ENCODE data around the gene SPATA6. TPM values are rescaled to one million over a fixed set of nuclear protein-coding genes. Genes with fewer than 3 reads are reported as not detected.

Gene SPATA6
- total and polyA plus RNA-seq, 2 donors (not counting 1 experiment from before 2014, with no cell fraction given): 6.8 to 8.9 TPM

- no peaks in the 10 kb centered on the region for H4K20me1 ChIP-seq (ENCODE audit: control insufficient read depth, extremely low read depth, insufficient read depth, low read length)
- H3K27me3 ChIP-seq (ENCODE audit: control insufficient read depth, insufficient read depth, low read length): no peaks in the 10 kb centered on the region
- no peaks in the 10 kb centered on the region for H3K4me1 ChIP-seq (ENCODE audit: control insufficient read depth, extremely low read depth, insufficient read depth, low read length)
- H2AFZ ChIP-seq (ENCODE audit: low read length): no peak overlapping the region
- no peaks in the 10 kb centered on the region for H3K79me2 ChIP-seq (ENCODE audit: control insufficient read depth, insufficient read depth, low read length)
- DNase-seq (ENCODE audit: low read depth in 2 of 2): no peak
- H3K9ac ChIP-seq (ENCODE audit: insufficient read depth, low read length): no peak overlapping the region
- H3K4me2 ChIP-seq (ENCODE audit: extremely low read depth, insufficient read depth, low read length): no peak overlapping the region
- TF ChIP-seq EZH2 (IDR thresholded peaks at IDR 0.05; ENCODE audit: low read length, missing control alignments) (no peak), CTCF (conservative IDR thresholded peaks at IDR 0.05 in 1 of 2, IDR thresholded peaks at IDR 0.05 in 1 of 2; ENCODE audit: low read depth in 1 of 2, low read length in 2 of 2) (no peak)
- H3K36me3 ChIP-seq (ENCODE audit: control insufficient read depth, insufficient read depth, low read length): no peaks in the 10 kb centered on the region
- H3K4me3 ChIP-seq (replicated peaks in 1 of 4; ENCODE audit: control extremely low read depth in 1 of 4, insufficient read depth in 1 of 4, low read depth in 3 of 4, low read length in 4 of 4): no peak overlapping the region
- no peak overlapping the region for H3K27ac ChIP-seq (ENCODE audit: insufficient read depth, low read length)
- no peaks in the 10 kb centered on the region for H3K9me3 ChIP-seq (ENCODE audit: control insufficient read depth, insufficient read depth, low read depth, low read length)
These were observed 127.6 kb downstream of the SPATA6 start for GRCh38 chr1:48344373-48344772.

GRCh38 chr1:48341221-48341620, 130.8 kb downstream of the SPATA6 start:
- Histone ChIP-seq H3K4me3 (replicated peaks in 1 of 4; ENCODE audit: control extremely low read depth in 1 of 4, insufficient read depth in 1 of 4, low read depth in 3 of 4, low read length in 4 of 4) (no peak overlapping the region), H3K4me2 (ENCODE audit: extremely low read depth, insufficient read depth, low read length) (no peak overlapping the region), H3K9ac (ENCODE audit: insufficient read depth, low read length) (no peak overlapping the region), H3K79me2 (ENCODE audit: control insufficient read depth, insufficient read depth, low read length) (no peaks in the 10 kb centered on the region), H3K27me3 (ENCODE audit: control insufficient read depth, insufficient read depth, low read length) (no peaks in the 10 kb centered on the region), H3K4me1 (ENCODE audit: control insufficient read depth, extremely low read depth, insufficient read depth, low read length) (no peaks in the 10 kb centered on the region), H3K36me3 (ENCODE audit: control insufficient read depth, insufficient read depth, low read length) (no peaks in the 10 kb centered on the region), H4K20me1 (ENCODE audit: control insufficient read depth, extremely low read depth, insufficient read depth, low read length) (no peaks in the 10 kb centered on the region), H2AFZ (ENCODE audit: low read length) (no peak overlapping the region), H3K9me3 (ENCODE audit: control insufficient read depth, insufficient read depth, low read depth, low read length) (no peaks in the 10 kb centered on the region), H3K27ac (ENCODE audit: insufficient read depth, low read length) (no peak overlapping the region)
- TF ChIP-seq EZH2 (IDR thresholded peaks at IDR 0.05; ENCODE audit: low read length, missing control alignments) (no peak), CTCF (conservative IDR thresholded peaks at IDR 0.05 in 1 of 2, IDR thresholded peaks at IDR 0.05 in 1 of 2; ENCODE audit: low read depth in 1 of 2, low read length in 2 of 2) (no peak)
- DNase-seq (ENCODE audit: low read depth in 2 of 2): peak in 1 of 2 donors; percentile 59

GRCh38 chr1:48338257-48338656, 133.7 kb downstream of the SPATA6 start:
- H3K9me3 ChIP-seq (ENCODE audit: control insufficient read depth, insufficient read depth, low read depth, low read length): no peaks in the 10 kb centered on the region
- no peak overlapping the region for H3K4me2 ChIP-seq (ENCODE audit: extremely low read depth, insufficient read depth, low read length)
- DNase-seq (ENCODE audit: low read depth in 2 of 2): no peak
- no peak overlapping the region for H2AFZ ChIP-seq (ENCODE audit: low read length)
- no peaks in the 10 kb centered on the region for H3K4me1 ChIP-seq (ENCODE audit: control insufficient read depth, extremely low read depth, insufficient read depth, low read length)
- no peaks in the 10 kb centered on the region for H3K27me3 ChIP-seq (ENCODE audit: control insufficient read depth, insufficient read depth, low read length)
- no peak overlapping the region for H3K9ac ChIP-seq (ENCODE audit: insufficient read depth, low read length)
- no peak overlapping the region for H3K27ac ChIP-seq (ENCODE audit: insufficient read depth, low read length)
- H4K20me1 ChIP-seq (ENCODE audit: control insufficient read depth, extremely low read depth, insufficient read depth, low read length): no peaks in the 10 kb centered on the region
- no peak overlapping the region for H3K4me3 ChIP-seq (replicated peaks in 1 of 4; ENCODE audit: control extremely low read depth in 1 of 4, insufficient read depth in 1 of 4, low read depth in 3 of 4, low read length in 4 of 4)
- no peaks in the 10 kb centered on the region for H3K36me3 ChIP-seq (ENCODE audit: control insufficient read depth, insufficient read depth, low read length)
- TF ChIP-seq EZH2 (IDR thresholded peaks at IDR 0.05; ENCODE audit: low read length, missing control alignments) (no peak), CTCF (conservative IDR thresholded peaks at IDR 0.05 in 1 of 2, IDR thresholded peaks at IDR 0.05 in 1 of 2; ENCODE audit: low read depth in 1 of 2, low read length in 2 of 2) (no peak)
- H3K79me2 ChIP-seq (ENCODE audit: control insufficient read depth, insufficient read depth, low read length): no peaks in the 10 kb centered on the region

Measured in fibroblast of lung (primary cell).